Upper lobe of left lung (tissue), 4 donors: ENCODE measurements around the gene ORM1.

ENCODE experiments used
- EP300 ChIP-seq, 4 donors: sonication (generic); formaldehyde crosslinking; IDR thresholded peaks; one replicate each; pipeline ENCODE4 v1.5.1; 2017; ENCODE audit warnings: antibody characterized with exemption in 4 of 4, control low read depth in 2 of 4
- POLR2A ChIP-seq, 4 donors: fragments of 450-650 bp; IDR thresholded peaks; one replicate each; pipeline ENCODE4 v1.5.1; 2016 to 2017; ENCODE audit warnings: antibody characterized with exemption in 4 of 4, mild to moderate bottlenecking in 2 of 4
- POLR2AphosphoS5 ChIP-seq, 2 donors: sonication (generic); formaldehyde crosslinking; IDR thresholded peaks; one replicate each; pipeline ENCODE4 v1.5.1; 2017; ENCODE audit warnings: antibody characterized with exemption in 2 of 2
- TF ChIP-seq, protein P1 (sequence below), 6 experiments: fragments of 450-650 bp in 4 of 6; fragments of 200-600 bp in 2 of 6; sonication (generic) in 2 of 6; IDR thresholded peaks; one replicate each; pipeline ENCODE4 v1.5.1; 2016 to 2019; ENCODE audit warnings: antibody characterized with exemption in 6 of 6

DNA sequence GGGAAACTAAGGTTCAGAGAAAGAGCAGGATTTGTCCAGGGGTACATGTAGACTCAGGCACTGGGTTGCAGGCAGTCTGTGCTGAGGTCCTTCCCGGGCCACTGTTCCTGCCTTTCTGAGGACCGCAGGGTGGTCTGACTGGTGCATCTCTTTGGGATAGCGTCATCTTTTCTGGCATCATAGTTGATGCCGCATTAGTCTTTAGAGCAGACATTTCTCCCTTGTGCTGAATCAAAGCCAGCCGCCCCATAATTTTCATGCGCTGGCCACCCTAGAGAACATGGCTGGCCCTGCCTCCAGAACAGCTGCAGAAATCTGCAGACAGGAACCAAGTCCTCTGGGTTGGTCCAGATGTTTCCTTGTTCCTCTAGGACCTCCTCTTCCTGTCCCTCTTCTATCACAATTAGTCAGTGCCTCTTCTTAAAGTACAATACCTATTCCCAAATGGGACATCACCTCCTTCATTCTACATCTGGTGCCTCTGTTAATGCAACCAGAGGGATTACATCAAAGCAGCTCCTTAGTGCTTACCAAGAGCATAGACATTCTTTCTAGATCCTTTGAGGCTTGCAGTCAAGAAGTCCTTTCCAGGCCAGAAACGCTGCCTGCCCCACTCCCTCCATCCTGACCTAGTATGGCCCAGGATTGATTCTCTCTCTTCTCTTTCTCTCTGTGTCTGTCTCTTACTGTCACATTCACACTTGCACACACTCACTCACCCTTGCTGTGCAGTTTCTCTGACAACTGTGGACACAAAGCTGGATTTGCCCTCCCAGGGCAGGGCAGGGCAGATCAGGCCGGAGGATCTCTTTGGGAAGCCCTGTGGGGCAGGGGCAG, 42.0 kb upstream of the ORM1 start:
- TF ChIP-seq, protein P1, sequence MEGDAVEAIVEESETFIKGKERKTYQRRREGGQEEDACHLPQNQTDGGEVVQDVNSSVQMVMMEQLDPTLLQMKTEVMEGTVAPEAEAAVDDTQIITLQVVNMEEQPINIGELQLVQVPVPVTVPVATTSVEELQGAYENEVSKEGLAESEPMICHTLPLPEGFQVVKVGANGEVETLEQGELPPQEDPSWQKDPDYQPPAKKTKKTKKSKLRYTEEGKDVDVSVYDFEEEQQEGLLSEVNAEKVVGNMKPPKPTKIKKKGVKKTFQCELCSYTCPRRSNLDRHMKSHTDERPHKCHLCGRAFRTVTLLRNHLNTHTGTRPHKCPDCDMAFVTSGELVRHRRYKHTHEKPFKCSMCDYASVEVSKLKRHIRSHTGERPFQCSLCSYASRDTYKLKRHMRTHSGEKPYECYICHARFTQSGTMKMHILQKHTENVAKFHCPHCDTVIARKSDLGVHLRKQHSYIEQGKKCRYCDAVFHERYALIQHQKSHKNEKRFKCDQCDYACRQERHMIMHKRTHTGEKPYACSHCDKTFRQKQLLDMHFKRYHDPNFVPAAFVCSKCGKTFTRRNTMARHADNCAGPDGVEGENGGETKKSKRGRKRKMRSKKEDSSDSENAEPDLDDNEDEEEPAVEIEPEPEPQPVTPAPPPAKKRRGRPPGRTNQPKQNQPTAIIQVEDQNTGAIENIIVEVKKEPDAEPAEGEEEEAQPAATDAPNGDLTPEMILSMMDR (IDR thresholded peaks at IDR 0.05) = no peak
- TF ChIP-seq POLR2AphosphoS5 (IDR thresholded peaks at IDR 0.05) = no peak
- TF ChIP-seq POLR2A (IDR thresholded peaks at IDR 0.05) = no peak
- no peak for TF ChIP-seq EP300 (IDR thresholded peaks at IDR 0.05)
